Tibial nerve (tissue), 3 donors: ENCODE measurements around the gene STK25.

Experiments used
- POLR2A ChIP-seq, 2 donors: fragments of 450-650 bp; IDR thresholded peaks; one replicate each; pipeline ENCODE4 v1.6.1; 2017; ENCODE audit warnings: antibody characterized with exemption in 2 of 2, mild to moderate bottlenecking in 2 of 2, moderate library complexity in 2 of 2
- TF ChIP-seq, protein P1 (sequence below), 5 experiments: fragments of 200-600 bp in 3 of 5; fragments of 450-650 bp in 2 of 5; sonication (generic) in 3 of 5; IDR thresholded peaks; one replicate each; pipeline ENCODE4 v1.5.1; 2016 to 2019; ENCODE audit warnings: antibody characterized with exemption in 5 of 5, mild to moderate bottlenecking in 3 of 5, moderate library complexity in 2 of 5

DNA sequence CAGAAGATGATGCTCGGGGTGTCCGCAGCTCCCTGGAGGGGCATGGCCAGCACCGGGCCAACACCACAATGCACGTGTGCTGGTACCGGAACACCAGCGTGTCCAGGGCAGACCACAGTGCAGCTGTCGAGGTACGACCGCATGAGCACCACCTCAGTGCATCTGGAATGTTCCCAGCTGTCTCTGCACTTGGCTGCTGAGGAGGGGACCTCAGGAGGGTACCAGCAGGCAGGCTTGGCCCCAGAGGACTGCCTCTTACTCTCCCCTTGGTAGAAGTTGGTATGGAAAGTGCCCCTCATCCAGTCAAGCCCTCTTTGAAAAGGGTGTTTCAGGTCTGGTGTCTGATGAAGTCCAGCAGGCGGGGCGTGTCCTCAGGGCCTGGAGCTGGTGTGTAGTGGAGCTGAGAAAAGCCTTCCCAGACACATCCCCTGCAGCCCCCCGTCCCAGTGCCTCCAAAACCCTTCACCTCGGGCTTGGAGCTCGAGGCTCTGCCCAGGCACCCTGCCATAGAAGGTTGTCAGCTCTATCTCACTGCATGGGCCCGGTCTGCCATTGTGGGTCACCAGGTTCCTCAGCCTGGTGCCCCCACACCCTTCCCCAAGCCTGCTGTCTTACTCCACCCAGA lies 16.7 kb downstream of the STK25 start:
- TF ChIP-seq, protein P1, sequence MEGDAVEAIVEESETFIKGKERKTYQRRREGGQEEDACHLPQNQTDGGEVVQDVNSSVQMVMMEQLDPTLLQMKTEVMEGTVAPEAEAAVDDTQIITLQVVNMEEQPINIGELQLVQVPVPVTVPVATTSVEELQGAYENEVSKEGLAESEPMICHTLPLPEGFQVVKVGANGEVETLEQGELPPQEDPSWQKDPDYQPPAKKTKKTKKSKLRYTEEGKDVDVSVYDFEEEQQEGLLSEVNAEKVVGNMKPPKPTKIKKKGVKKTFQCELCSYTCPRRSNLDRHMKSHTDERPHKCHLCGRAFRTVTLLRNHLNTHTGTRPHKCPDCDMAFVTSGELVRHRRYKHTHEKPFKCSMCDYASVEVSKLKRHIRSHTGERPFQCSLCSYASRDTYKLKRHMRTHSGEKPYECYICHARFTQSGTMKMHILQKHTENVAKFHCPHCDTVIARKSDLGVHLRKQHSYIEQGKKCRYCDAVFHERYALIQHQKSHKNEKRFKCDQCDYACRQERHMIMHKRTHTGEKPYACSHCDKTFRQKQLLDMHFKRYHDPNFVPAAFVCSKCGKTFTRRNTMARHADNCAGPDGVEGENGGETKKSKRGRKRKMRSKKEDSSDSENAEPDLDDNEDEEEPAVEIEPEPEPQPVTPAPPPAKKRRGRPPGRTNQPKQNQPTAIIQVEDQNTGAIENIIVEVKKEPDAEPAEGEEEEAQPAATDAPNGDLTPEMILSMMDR (IDR thresholded peaks at IDR 0.05): no peak
- TF ChIP-seq POLR2A (IDR thresholded peaks at IDR 0.05): no peak
